HG03135 (cell line): ENCODE data around the gene KRTAP22-1.

Source experiments
- ATAC-seq: cut with Tn5 transposase; IDR thresholded peaks from one replicate; pipeline ENCODE4 v1.9.1; 2021; ENCODE audit warnings: mild to moderate bottlenecking, moderate library complexity; ENCODE audit not compliant: unreplicated experiment

The KRTAP22-1 gene

DNA sequence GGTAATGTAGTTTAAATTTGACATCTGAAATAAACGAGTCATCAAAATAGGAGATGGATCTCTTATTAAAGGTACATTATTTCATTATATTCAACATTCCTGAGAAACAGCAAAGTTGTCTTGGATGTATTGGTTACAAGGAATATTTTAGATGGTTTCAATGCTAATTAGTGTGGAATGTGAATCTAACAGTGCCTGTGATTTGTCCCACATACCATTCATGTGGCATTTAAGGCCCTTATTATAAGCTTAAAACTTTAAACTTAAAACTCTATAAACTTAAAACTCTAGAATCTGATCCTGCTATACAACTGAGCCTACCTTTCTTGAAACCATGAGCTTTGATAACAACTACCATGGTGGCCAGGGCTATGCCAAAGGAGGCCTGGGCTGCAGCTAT, at the start of gene KRTAP22-1:
Gene KRTAP22-1 (plus strand): TSS at position 301 of the 400 bp plus-strand sequence.
- ATAC-seq: no peak

GRCh38 chr21:30552782-30553181, 48.1 kb upstream of the KRTAP22-1 start:
- no peak for ATAC-seq

DNA sequence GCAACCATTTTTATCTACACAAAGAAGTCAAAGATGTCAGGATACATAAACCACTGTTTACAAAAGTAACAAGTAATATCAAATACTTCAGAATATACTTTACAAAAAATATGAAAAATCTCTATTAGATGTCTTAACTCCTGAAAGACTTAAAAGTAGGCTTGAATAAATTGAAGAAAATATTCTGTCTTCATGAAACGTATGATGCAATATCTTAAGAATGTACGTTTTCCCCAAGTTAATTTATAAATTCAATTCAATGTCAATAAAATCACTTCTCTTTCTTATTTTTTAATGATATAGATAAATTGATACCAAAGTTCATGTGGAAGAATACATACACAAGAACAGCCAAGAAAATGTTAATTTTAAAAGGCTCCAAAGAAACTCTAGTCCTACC, 45.8 kb upstream of the KRTAP22-1 start:
- no peak for ATAC-seq

GRCh38 chr21:30561264-30561895, 39.5 kb upstream of the KRTAP22-1 start, which contains the start of gene KRTAP19-7:
Gene KRTAP19-7, minus strand, starts transcription at chr21:30561314. Its CDS starts 25 bp downstream, at chr21:30561289.
- no peak for ATAC-seq

GRCh38 chr21:30561957-30562356, 38.9 kb upstream of the KRTAP22-1 start:
- no peak for ATAC-seq

DNA sequence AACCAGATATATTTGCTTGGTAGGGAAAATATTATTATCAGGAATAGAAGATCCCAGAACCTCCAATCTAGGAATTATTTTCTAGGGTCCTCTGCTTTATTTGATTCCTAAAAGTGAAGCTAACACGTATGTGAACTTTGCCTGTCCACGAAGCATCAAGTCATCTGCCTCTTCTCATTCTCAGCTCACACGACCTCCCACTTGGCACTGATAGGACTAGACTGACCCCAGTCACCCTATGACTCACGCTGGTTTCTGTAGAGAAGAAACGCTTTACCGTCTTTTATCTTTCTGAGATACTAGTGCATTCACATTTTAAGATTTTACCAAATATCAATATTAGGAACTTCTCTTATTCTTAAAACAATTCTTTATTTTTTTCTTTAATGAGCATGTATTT, 37.8 kb upstream of the KRTAP22-1 start:
- ATAC-seq: no peak

DNA sequence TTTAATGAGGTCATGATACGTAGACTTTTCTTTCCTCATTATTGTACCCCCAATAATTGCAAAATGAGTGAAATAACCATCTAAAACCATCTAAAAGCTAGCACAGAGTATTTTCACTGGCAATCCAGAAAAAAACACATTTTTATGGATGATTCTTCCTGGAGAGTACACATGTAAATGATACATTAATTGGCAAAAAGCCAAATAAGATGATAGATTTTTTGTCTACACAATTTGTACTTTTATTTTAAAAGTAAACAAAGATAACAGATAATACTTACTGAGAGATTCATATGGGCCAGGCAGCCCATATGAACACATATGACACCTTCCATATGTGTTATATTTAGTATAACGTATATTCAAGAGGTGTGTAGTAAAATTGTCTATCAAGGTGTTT, 37.3 kb upstream of the KRTAP22-1 start:
- ATAC-seq: no peak

GRCh38 chr21:30567617-30568016, 33.3 kb upstream of the KRTAP22-1 start:
- no peak for ATAC-seq

DNA sequence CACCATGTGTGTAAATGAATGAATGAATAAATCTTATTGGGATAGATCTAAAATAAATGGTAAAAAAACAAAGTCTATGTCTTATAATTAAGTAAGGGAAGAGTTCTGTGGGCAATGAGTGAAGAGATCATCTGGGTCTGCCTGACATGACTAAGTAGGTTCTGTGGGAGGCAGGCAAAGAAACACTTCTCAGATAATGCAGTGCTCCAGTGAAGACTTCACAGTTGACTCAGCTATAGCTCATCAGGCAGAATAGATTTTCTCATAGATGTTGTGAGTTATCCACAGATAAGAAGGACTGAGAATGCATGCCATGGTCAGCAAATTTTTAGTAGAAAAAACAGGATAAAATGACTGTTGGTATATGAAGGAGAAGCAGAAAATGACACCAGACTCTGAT, 23.1 kb upstream of the KRTAP22-1 start:
- no peak for ATAC-seq

DNA sequence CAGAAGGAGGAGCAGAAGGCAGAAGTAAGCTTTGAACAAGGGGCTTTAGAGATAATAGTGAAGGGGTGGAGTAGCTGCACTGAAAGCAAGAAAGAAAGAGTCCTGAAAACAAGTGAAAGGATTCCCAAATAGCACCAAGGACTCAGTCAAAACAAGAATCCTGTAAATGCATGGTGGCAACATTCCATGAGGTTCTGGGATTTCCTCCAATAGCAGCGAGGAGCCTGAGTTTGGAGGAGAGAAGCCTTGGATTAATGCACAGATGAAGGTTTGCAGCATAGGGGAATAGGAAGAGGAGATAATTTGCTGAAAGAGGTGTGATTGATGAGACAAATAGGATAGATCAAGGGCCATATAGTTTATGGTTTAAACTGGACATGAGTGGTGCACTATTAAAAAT, 21.5 kb upstream of the KRTAP22-1 start:
- no peak for ATAC-seq

DNA sequence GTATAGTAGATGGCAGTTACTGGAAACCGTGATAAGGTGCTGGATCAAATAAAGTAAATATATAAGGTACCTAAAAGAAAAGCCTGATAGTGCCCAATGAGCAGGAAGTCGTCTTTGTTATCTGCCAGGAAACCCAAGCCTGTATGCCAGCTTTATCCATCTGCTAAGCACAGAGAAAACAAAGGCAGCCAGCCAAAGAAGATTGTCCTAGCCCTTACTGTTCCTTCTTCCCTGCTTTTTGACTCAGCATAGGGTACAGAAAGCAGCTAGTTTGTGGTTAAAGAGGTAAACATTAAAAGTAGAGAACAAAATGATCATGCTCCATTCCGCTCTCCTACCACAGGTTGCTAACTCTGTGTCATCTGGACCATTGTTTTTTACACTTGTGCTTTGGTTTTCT, 20.8 kb upstream of the KRTAP22-1 start:
- no peak for ATAC-seq

DNA sequence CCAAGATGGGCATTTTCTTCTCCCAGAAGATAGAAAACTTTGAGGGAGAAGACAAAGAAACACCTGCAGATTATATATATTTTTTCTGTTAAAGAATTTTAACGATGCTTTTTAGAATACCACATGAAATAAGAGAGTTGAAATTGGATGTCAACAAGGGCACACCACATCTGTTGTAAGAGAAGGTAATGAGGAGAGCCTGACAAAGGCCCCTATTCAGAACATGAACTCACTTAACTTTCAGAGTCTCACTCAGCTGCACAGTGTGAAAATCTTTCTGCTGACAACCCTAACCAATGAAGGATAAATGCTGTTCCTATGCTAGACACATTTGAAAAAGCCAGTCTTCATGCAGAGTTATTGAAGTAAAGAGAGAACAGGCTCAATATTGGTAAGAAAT, 18.0 kb upstream of the KRTAP22-1 start:
- no peak for ATAC-seq

DNA sequence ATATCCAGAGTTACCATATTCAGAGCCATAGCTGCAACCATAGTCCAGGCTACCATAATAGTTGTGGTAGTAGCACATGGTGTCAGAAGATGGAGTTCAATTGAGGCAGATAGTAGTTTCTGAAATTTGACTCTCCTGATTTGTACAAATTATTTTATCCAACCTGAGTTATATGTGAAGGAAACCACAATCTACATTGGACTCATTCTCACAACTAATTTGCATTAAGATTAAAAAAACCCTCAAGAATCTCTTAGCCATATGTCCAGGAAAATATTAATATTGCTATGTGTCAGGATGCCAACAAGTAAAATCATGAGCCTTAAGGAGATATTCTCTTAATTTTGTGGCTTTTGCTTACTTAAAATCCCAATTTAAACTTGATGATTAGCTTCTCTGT, 10.6 kb upstream of the KRTAP22-1 start, which contains the start of gene KRTAP22-2:
Gene KRTAP22-2 (minus strand): TSS at position 101 of the 400 bp plus-strand sequence.
- no peak for ATAC-seq

DNA sequence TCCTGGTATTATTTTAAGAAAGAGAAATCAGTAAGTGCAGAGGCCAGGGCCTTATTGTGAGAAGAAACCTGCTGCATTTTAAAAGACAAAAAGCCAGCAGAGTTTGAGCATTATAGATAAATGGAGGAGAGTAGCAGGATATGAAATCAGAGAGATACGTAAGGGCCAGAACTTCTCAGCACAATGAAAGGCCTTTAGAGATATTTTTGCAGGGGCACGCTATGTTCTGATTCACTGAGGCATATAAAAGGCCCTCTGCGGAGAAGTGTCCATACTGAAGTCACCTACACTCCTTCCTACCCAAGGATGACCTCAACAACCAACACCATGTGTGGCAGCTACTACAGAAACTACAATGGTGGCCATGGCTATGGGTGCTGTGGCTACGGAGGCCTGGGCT, 8.7 kb upstream of the KRTAP22-1 start, which contains the start of gene KRTAP6-3:
Gene KRTAP6-3 (plus strand): TSS at position 301 of the 400 bp plus-strand sequence. CDS start 6 bp downstream, at position 307.
- no peak for ATAC-seq

DNA sequence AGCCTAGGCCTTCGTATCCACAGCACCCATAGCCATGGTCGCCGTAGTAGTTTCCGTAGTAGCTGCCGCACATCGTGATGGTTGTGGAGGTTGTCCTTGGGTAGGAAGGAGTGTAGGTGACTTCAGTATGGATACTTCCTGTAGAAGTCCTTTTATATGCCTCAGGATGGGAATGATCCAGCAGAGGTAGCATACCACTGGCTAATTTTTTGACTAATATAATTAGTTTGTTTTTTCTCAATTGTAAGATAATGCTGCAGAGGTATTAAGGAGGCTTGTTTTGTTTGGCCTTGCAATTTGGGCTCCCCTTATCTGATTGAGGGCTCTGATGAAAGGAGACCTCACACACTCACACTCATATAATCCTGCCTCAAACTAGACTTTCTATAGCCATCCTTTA, 2.1 kb upstream of the KRTAP22-1 start, which contains the start of gene KRTAP6-2:
Gene KRTAP6-2 (minus strand): TSS at position 101 of the 400 bp plus-strand sequence. CDS start 28 bp downstream, at position 73.
- ATAC-seq: no peak

DNA sequence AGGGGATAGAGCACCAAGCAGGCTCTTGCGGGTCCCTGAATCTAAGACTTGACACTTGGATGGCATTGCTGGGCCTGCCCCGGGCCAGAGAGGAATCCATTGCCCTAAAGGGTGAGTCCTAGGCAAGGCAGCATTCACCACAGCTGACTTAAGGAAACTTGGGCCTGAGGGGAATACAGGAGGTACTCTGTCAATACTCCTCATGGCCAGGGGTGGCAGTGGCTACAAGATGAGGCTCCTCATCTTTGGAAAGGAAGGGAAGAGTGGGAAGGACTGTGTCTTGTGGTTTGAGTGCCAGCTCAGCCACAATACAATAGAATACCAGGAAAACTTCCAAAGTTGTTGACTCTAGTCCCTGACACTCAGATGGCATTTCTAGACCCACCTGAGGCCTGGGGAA, 5.1 kb downstream of the KRTAP22-1 start:
- ATAC-seq: no peak

DNA sequence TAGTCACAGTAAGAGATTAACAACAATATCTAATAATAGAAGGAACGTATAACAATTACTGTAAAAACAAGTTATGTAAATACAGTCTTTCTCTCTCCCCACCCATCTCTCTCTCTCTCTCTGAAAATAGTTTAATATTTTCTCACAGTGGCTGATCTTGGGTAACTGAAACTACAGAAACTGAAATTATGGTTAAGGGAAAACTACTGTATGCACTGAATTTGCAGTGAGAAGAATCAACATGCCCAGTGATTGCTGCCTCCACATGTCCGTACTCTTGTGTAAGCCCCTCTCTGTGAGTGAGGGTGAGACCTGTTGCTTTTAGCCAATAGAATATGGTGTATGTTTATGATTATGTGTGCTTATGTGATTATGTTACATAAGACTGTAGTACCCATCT, 11.2 kb downstream of the KRTAP22-1 start:
- ATAC-seq: no peak

GRCh38 chr21:30613836-30614235, 12.9 kb downstream of the KRTAP22-1 start, which contains the start of gene KRTAP6-1:
Gene KRTAP6-1, minus strand, starts transcription at chr21:30613930. Its CDS starts 26 bp downstream, at chr21:30613904.
- ATAC-seq: no peak

GRCh38 chr21:30615199-30615598, 14.3 kb downstream of the KRTAP22-1 start:
- ATAC-seq: no peak

DNA sequence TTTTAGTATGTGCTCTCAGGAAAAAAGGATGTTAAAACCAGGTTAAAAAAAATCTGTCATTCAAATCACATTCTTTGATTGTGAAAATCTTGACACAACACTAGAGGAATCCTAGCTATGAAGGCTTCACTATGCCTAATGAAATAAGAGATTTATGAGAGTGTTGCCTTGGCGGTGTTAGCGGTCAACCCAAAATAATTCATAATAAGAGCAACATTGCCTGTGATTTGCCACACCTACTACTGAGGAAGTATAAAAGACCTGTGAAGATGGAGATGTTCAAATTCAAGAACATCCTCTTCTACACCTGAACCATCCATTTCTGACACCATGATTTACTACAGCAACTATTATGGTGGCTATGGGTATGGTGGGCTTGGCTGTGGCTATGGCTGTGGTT, 15.2 kb downstream of the KRTAP22-1 start, which contains the start of gene KRTAP20-1:
Gene KRTAP20-1 (plus strand): TSS at position 301 of the 400 bp plus-strand sequence. CDS start 30 bp downstream, at position 331.
- ATAC-seq: no peak

DNA sequence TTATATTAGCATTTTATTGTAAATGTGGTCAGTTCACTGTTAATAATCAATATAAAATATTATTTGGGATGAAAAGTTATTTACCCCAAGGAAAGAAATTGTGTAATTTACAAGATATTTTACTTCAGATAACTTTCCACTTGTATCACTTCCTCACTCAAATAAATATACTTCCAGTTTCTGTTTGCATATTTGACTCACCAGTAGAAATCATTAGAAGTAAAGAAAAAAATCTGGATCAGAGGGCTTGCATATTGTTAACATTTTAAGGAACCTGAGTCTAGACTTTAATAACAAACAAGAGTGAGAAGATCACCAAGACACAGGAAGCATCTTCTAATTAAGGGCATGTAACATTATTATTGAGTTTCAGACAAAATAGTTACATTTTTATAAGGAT, 19.2 kb downstream of the KRTAP22-1 start:
- ATAC-seq: no peak

DNA sequence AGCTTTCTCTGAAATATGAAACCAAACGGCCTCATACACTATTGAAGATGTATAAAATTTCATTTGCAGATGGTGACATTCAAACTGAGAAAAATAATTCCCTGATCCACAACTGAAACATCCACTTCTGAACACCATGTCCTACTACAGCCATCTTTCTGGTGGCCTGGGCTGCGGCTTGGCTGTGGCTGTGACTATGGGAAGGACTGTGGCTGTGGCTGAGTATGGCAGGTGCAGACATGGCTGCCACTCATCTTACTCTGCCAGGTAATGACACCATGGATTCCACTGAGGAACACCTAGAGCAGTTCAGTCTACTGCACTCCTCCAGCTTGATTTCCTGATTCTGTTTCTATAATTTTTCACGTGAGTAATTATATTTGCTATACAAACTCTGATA, 19.6 kb downstream of the KRTAP22-1 start, which contains the start of gene KRTAP20-4:
Gene KRTAP20-4 (plus strand): TSS at position 106 of the 400 bp plus-strand sequence.
- no peak for ATAC-seq
